NCI-H82 treated with DMSO at 0.1 percent for 48 hours (cell line): ENCODE results near the gene DNMT1.
"Not testable (repeated sequence)": the region's sequence is repeated elsewhere in the genome, so short reads cannot be mapped to it uniquely, and the experiment has no call there.

Source experiments
- DNase-seq: peaks from one replicate; lab custom pipeline; 2025; ENCODE audit not compliant: unreplicated experiment; lab: John Stamatoyannopoulos, UW

The DNMT1 gene

DNA sequence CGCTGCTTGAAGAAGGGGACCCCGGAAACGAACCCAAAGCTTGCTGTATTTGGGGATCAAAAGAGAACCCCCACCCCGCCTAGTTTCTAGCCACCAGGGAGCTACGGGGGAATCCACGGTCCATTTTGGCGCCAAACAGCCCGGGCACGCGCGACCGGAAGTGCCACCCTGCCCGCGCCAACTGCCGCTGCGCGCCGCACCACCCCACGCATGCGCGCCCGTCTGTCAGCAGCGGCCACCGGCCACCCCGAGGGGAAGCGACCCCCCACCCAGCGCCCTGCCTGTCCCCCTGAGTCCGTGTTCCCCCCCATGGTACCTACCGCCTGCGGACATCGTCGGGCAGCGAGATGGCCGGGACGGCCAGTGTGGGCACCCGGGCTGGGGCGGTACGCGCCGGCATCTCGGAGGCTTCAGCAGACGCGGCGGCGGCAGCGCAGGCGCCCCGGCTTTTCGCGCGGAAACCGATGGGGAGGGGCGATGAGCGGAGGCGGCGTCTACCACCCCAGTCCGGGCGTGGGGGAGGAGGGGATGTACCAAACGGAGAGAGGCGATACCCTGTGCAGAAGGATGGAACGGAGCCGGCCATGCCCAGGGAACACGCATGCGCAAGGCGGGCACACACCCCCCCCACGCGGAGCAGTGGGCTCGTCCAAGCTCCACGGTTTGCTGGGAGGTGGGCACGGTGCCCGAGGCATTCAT is at the start of gene DNMT1:
TSS of gene DNMT1 (minus strand) at position 454 of the 699 bp plus-strand sequence. CDS start at position 400, 54 bp downstream.
- peak; percentile 83 for DNase-seq

- DNase-seq: no peak
Measured at GRCh38 chr19:10243606-10244005, 48.9 kb upstream of the DNMT1 start.

DNA sequence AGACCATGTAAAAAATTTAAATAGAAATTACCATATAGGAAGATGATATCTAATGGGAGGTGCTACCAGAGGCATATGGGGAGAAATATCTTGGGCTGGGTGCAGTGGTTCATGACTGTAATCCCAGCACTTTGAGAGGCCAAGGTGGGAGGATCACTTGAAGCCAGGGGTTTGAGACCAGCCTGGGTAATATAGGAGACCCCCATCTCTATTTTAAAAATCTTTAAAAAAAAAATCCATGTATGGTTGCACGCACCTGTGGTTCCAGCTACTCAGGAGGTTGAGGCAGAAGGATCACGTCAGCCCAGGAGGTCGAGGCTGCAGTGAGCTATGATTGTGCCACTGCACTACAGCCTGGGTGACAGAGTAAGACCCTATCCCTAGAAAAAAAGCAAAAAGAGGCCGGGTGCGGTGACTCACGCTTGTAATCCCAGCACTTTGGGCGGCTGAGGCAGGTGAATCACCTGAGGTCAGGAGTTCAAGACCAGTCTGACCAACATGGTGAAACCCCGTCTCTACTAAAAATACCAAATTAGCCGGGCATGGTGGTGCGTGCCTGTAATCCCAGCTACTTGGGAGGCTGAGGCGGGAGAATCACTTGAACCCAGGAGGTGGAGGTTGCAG is 47.2 kb upstream of the DNMT1 start:
- not testable (repeated sequence) for DNase-seq

DNA sequence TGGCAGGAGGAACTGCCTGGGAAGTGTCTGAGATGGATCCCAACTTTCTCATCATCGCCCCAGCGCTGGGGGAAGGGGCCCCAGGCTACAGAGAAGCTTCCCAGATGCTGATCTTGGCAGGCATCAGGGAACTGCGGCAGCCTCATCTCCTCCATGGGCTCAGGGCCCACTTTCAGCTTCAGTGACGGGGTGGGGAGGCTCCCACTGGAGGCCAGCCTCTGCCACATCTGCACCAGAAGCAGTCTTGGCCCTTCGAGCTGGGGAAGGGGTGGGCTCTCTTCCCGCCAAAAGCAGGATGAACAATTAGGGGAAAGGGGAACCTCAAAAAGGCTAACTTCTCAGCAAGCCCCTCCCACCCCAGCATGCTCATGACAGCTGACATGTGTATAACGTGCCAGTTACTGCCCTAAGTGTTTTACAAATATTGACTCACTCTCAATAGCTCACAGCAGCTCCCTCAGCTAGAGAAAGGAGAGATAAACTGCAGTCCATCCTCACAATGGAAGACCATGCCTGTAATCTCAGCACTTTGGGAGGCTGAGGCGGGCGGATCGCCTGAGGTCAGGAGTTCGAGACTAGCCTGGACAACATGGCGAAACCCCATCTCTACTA is 43.5 kb upstream of the DNMT1 start:
- no peak for DNase-seq

GRCh38 chr19:10237702-10238101 is 42.9 kb upstream of the DNMT1 start:
- no peak for DNase-seq

- not testable (repeated sequence) for DNase-seq
Measured at GRCh38 chr19:10235409-10235808, 40.7 kb upstream of the DNMT1 start.

DNA sequence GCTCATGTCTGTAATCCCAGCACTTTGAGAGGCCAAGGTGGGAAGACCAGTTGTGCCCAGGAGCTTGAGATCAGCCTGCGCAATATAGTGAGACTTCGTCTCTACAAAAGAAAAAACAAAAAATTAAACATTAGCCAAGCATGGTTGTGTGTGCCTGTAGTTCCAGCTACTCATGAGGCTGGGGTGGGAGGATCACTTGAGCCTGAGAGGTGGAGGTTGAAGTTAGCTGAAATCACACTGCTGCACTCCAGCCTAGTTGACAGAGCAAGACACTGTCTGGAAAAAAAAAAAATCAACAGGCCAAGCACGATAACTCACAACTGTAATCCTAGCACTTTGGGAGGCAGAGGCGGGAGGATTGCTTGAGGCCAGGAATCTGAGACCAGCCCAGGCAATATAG is 40.2 kb upstream of the DNMT1 start:
- DNase-seq: no peak

- DNase-seq: no peak
Measured at GRCh38 chr19:10233946-10234345, 39.2 kb upstream of the DNMT1 start.

DNA sequence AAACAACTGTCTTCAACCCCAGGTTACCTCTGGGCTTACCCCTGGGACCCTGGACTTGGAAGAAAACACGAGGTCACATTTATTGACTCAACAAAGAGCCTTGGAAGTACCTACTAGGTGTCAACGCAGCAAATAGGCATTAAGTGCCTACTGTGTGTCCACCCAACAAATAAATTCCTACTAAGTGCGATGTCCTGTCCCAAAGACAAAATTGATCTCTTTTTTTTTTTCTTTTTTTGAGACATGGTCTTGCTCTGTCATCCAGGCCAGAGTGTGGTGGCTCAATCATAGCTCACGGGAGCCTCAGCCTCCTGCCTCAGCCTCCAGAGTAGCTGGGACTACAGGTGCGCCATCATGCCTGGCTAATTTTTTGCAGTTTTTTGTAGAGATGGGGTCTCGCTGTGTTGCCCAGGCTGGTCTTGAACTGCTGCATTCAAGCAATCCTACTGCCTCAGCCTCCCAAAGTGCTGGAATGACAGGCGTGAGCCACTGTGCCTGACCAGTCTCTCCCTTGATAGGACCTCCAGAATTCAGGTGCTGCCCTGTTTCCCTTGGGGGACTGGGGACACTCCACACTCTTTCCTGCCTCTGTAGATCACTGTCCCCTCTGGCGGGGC is 37.0 kb upstream of the DNMT1 start:
- DNase-seq: no peak

DNA sequence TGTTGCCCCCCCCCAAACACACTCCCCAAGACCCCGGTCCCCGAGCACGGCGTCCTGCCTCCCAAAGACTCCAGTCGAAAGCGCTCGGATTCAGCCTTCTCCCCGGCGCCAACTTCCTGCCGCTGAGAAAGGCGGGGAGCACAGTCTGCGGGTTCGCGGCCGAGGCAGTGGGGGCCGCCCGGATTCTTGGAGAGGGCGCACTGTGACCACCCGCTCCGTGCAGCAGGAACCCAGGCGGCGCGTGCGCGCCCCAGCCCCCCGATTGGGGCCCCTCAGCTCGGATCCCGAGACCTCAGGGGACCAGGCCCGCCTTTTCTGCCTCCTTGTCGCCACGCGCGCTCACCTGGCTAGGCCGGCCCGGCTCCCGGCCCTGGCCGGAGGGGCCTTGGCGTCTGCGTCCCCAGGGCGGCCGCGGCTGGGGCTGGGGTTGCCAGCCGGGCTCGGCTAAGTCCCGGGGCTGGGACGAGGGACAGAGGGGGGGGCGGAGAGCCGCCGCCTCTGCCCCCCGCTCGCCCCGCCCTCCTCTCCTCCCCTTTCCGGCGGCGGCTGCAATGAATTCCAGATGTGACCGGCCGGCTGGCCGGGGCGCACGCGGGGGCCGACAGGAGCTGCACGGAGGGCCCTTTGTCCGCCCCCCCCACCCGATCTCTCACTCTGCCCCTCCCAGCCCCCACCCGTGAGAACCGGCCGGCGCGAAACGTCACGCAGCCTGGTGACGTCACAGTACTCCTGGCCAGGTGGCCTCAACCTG is 36.3 kb upstream of the DNMT1 start, which contains the start of gene S1PR2:
TSS of gene S1PR2 (minus strand) at position 471 of the 751 bp plus-strand sequence. CDS start 6,426 bp downstream, outside the sequence.
- DNase-seq: peak; percentile 3

DNA sequence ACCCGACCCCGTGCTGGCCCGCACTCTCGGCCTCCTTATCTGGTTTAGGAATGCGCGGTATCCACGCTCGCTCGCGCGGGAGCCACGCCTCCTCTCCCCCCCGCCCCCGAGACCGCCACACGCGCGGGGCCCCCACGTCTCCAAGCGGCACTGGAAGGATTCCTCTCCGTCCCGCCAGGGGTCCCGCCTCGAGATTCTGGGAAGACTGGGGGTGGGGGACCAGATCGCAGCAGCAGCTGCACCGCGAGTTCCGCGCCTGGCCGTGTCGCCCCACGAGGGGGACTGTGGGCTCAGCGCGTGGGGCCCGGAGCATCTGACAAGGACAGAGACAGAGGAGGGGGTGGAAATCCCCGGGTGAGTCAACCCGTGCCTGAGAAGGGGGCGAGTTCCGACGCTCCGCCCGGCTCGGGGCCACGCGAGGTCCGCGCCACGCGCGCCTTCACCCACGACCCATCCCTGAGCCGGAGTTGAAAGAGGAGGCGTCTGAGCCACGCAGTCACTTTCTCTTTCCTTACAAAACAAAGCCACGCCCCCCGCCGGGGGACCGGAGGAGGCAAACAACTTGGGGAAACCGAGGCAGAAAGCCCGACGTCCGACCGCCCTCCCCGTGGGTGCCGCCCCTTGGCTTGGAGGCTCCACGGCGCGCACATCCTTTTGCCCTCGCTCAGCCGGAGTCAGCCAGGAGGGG is 35.6 kb upstream of the DNMT1 start:
- DNase-seq: no peak

DNA sequence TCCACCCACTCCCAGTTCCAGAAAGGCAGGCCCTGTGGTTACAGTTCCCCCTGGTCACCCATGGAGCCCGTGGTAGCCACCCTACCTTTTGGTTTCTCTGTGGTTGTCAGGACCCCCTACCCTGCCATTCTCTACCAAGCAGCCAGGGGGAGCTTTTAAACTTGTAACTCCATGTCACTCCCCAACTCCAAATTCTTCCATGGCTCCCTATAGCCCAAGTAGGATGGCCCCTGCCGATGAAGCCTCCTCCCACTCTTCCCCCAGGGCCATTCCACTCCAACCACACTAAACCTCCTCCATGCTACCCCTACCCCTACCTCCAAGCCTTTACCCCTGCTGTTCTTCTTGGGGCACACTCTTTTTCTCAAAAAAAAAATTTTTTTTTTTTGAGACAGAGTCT is 34.2 kb upstream of the DNMT1 start:
- DNase-seq: peak; percentile 5

GRCh38 chr19:10228393-10228792 is 33.6 kb upstream of the DNMT1 start:
- no peak for DNase-seq

GRCh38 chr19:10227026-10227971 is 32.5 kb upstream of the DNMT1 start:
- DNase-seq: no peak

DNA sequence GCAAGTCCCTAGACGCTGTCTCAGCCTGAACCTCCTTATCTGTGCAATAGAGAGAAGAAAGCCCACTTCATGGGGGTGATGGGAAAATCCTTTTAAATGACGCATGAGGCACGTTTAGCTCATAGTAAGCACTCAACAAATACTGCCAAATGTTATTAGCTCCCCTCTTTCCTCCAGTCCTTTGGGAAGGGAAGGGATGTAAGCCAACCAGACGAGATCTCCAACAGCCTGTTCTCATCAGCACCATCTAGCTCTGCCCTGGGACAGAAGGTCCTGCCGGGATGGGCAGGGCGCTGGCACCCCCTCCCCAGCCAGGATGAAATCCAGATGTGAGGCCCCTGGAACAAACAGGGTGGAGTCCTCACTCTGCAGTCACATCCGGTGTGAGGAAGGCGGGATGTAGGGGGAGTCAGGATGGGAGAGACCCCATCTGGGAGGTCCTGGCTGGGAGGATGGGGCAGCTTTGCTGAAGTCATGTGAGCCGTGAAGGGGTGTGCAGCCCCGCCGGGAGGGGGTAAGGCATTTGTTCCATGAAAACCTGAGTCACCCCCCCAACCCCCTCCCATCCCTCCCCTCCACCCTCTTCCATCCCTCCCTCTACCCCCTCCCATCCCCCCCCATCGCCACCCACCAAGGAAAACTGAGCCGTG is 31.7 kb upstream of the DNMT1 start:
- DNase-seq: no peak

GRCh38 chr19:10226021-10226375 is 31.2 kb upstream of the DNMT1 start:
- DNase-seq: no peak

- DNase-seq: no peak
Measured at GRCh38 chr19:10224337-10224736, 29.6 kb upstream of the DNMT1 start.

GRCh38 chr19:10223488-10224213 is 28.9 kb upstream of the DNMT1 start:
- no peak for DNase-seq
